GM12874 (cell line): ENCODE data around the gene SLC29A3.

Experiments used
- CTCF ChIP-seq: IDR thresholded peaks from 2 replicates; pipeline ENCODE4 v1.5.1; 2011; ENCODE audit warnings: low read depth, mild to moderate bottlenecking, control low read depth, low read length, moderate library complexity; ENCODE audit not compliant: insufficient read depth

Gene SLC29A3

GRCh38 chr10:71285986-71286385, 33.1 kb upstream of the SLC29A3 start:
- no peak for TF ChIP-seq CTCF

- TF ChIP-seq CTCF, result no peak
These were observed 32.4 kb upstream of the SLC29A3 start for GRCh38 chr10:71286521-71287294.

GRCh38 chr10:71287456-71287855, 31.6 kb upstream of the SLC29A3 start:
- no peak for TF ChIP-seq CTCF

DNA sequence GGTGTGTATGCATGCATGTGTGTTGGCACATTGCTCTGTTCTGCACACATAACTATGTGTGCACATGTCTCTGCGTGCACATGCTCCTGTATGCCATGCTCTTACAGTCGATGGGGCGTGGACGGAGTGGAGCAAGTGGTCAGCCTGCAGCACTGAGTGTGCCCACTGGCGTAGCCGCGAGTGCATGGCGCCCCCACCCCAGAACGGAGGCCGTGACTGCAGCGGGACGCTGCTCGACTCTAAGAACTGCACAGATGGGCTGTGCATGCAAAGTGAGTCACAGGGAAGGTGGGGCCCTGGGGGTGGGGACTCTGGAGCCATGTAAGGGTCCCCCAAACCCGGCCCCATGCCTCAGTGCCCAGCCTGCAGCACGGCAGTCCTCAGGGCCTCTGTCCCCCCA, 30.6 kb upstream of the SLC29A3 start:
- no peak for TF ChIP-seq CTCF

GRCh38 chr10:71289421-71290130, 29.5 kb upstream of the SLC29A3 start:
- no peak for TF ChIP-seq CTCF

- no peak for TF ChIP-seq CTCF
These were observed 28.7 kb upstream of the SLC29A3 start for GRCh38 chr10:71290331-71290730.

DNA sequence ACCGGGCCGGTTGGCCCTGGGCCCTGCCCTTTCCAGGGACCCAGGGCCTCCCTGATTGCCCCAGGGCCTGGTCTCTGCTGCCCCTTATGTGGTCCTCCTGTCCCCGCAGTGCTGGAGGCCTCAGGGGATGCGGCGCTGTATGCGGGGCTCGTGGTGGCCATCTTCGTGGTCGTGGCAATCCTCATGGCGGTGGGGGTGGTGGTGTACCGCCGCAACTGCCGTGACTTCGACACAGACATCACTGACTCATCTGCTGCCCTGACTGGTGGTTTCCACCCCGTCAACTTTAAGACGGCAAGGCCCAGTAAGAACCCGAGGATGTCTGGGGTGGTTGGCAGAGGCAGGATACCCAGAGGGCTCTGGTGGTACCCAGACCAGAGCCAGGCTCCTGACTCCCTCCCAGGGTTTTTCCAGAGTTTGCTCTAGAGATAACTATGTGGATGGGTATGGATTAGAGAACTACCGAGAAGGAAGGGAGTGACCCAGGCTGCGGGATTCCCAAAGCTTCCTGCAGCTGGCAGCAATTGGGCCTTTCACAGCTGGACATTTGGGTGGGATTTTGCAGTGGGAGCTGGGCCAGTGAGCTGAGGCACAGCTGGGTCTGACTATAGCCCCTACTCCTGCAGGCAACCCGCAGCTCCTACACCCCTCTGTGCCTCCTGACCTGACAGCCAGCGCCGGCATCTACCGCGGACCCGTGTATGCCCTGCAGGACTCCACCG, 28.1 kb upstream of the SLC29A3 start:
- TF ChIP-seq CTCF, result no peak
